HG03378 (cell line): ENCODE data around the gene IFNL2.
"Not testable (repeated sequence)": the region's sequence is repeated elsewhere in the genome, so short reads cannot be mapped to it uniquely, and the experiment has no call there.

Experiments used
- ATAC-seq: cut with Tn5 transposase; IDR thresholded peaks from one replicate; pipeline ENCODE4 v1.9.1; 2021; ENCODE audit warnings: mild to moderate bottlenecking, moderate library complexity; ENCODE audit not compliant: unreplicated experiment

IFNL2 gene

GRCh38 chr19:39296055-39296645, 28.0 kb downstream of the IFNL2 start, which contains the start of gene IFNL1:
IFNL1 (plus strand) TSS chr19:39296407; CDS start chr19:39296422, 15 bp downstream.
- no peak for ATAC-seq

- ATAC-seq = no peak
Measured at GRCh38 chr19:39296906-39297305, 28.7 kb downstream of the IFNL2 start.

GRCh38 chr19:39297931-39298634, 29.9 kb downstream of the IFNL2 start:
- ATAC-seq = no peak

DNA sequence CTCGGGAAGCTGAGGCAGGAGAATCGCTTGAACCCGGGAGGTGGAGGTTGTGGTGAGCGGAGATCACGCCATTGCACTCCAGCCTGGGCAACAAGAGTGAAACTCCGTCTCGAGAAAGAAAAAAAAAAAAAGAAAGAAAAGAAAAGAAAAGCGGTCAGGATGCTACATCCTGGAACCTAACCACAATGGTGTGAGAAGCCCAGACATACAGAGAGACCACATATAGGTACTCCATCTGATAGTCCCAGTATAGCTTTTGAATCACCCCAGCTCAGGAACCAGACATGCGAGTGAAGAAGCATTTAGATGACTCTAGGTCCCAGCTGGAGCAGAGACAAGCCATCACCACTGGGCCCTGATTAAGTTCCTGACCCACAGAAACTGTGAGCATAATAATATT, 31.2 kb downstream of the IFNL2 start:
- ATAC-seq = no peak

DNA sequence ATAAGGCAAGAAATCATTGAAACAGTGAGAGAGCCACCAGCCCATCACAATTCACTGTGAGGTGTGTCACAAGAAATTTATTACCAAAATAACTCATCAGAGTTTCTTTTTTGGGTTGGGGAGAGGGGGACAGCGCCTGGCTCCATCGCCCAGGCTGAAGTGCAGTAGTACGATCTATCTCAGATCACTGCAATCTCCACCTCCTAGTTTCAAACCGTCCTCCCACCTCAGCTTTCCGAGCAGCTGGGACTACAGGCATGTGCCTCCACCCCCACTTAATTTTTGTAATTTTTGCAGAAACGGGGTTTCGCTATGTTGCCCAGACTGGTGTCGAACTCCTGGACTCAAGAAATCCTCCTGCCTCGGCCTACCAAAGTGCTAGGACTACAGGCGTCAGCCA, 31.6 kb downstream of the IFNL2 start:
- no peak for ATAC-seq

DNA sequence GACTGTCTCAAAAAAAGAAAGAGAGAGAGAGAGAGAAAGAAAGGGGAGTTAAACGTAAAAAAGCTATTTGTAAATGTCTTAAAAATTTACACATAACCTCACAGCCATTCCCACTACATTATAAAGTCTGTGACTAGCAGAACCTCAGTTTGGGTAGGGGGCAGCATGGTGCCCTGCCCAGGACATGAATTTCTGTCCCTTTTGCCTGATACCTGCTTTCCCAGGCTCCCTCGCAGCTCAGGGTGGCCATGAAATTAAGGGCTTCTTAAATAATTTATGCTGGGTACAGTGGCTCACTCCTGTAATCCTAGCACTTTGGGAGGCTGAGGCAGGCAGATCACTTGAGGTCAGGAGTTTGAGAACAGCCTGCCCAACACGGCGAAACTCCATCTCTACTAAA, 32.8 kb downstream of the IFNL2 start:
- no peak for ATAC-seq

GRCh38 chr19:39301562-39301961, 33.4 kb downstream of the IFNL2 start:
- ATAC-seq = no peak

DNA sequence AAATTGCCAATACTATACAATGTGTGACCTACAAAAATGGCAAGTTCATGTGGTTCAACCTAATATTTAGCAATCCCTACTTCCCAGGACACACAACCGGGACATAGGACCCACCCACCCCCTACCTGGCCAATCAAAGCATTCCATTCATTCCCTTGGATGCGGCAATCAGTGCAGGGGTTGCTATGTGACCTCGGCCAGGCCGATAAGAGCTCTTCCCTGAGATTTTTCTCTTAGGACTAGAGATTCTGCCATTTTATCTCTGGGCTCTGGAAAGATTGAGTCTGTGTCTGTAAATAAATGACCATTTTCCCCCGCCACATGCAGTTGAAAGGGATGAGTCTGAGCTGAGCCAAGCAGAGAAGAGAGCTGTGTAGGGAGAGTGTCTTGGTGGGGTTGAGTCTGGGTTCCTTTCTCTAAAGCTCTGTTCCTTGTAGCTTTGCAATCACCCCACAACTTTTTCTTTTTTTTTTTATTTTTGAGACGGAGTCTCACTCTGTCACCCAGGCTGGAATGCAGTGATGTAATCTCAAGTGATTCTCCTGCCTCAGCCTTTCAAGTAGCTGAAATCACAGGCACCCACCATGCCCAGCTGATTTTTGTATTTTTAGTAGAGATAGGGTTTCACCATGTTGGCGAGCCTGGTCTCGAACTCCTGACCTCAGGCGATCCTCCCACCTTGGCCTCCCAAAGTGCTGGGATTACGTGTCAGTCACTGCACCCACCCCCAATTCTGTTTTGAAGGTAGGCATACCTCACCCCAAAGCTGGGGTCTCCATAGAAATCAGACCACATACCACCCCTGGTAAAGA, 35.4 kb downstream of the IFNL2 start:
- ATAC-seq = no peak

DNA sequence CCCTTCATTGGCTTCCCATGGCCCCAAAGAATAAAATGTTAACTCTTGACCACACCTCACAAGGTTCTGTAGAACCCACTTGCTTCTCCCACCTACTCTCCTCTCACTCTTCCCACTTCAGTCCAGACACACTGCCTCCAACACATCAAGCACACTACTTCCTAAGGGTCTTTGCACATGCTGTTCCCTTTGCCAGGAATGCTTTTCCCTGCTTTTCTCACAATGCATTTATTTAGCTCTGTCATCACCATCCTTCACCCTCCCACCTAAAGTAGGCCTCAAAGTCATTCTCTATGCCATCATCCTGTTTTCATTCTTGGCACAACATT, 36.0 kb downstream of the IFNL2 start:
- ATAC-seq = no peak

DNA sequence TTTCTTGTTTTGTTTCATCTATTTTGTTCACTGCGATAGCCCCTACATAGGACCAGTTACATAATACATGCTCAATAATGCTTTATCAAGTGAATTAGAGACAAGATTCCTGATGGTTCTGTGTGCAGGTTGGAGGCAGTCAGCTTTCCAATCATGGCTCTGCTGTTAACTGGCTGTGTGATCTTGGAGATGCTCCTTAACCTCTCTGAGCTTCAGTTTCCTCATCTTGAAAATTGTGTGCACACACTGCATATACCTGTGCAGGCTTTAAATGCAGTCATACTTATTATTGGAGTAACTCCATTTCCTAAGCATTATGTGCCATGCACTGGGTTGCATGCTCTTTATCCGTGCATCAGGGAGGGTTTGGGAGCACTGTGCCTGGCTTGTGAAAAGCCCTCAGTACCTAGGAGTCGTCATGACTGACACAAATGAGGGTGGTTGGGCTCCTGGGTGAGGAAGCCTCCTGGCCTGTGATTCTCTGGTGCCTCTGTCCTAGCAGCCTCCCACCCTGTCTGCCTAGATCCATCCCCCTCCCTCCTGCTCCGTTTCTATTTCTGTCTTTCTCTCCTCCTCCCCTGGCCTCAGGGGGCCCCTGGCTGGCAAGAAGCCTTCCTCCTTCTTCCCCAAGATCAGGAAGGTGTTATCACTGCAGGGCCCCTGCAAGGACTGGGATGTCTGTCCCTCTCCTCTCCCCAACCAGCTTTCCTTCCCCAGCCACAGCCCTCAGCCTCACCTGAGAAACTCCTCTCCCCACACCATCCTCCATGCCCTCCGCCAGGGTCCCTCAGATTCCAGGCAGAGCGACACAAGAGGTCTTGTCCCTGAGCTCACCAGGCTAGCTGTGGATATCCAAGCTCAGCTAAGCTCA, 36.7 kb downstream of the IFNL2 start:
- no peak for ATAC-seq

GRCh38 chr19:39306075-39306474, 37.9 kb downstream of the IFNL2 start:
- ATAC-seq = no peak

- no peak for ATAC-seq
Measured at GRCh38 chr19:39307046-39307821, 39.0 kb downstream of the IFNL2 start.

DNA sequence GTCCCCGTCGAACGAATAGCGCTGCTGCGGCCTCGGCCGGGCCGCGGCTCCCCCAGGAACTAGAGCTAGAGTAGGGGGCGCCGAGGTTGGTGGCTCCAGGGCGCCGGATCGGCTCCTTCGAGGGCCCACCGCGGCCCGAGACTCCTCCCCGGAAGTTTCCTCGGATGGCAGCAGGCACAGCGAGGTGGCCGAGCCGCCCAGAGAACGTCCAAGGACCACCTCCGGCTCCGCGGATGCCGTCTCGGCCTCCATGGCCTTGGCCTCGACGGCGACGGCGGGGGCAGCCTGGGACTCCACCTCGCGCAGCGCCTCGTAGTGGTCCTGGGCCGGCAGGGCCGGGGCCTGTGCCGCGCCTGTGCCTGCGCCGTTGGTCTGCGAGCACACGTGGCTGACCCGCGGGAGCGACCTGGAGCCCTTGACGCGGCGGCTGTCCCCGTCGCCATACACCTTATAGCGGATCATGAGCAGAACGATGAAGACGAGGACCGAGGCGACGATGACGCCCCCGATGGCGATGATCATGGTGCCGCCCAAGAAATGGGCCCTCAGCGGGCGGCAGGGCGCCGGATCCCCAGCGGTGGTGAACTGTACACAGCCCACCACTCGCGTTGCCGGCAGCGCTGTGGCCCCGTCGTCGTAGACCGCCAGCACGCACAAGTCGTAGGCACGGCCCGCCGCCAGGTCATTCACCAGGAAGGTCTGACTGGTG, 39.8 kb downstream of the IFNL2 start:
- ATAC-seq = no peak

- no peak for ATAC-seq
Measured at GRCh38 chr19:39308531-39309304, 40.5 kb downstream of the IFNL2 start.

GRCh38 chr19:39309305-39309670, 41.1 kb downstream of the IFNL2 start:
- not testable (repeated sequence) for ATAC-seq

GRCh38 chr19:39310558-39311311, 42.5 kb downstream of the IFNL2 start:
- ATAC-seq = no peak

DNA sequence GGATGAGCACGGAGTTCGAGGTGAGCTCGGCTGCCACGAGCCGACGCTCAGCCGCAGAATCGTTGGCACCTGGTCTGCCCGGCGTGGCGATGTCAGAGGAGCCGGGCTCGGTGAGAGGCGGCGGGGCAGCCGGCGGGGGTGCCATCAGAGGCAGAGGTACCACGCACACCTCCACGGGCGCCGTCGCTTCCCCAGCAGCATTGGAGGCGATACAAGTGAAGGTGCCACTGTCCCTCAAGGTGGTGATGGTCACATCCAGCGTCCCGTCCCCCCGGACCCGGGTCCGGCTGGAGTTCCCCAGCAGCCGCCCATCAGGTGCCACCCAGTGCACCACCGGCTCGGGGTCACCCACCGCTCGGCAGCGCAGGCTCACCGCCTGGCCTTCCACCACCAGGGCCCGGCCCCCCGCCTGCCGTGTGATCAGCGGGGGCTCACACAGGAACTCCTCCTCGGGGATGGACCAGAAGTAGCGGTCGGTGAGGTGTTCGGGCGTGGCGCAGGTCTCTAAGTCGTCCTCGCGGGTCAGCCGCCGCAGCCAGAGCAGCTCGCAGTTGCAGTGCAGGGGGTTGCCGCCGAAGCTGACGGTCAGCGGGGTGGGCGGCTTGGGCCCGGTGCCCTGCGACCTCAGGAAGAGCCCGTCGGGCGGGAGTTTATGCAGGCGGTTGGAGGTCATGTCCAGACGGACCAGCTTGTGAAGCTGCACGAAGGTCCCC, 46.0 kb downstream of the IFNL2 start:
- ATAC-seq = no peak

DNA sequence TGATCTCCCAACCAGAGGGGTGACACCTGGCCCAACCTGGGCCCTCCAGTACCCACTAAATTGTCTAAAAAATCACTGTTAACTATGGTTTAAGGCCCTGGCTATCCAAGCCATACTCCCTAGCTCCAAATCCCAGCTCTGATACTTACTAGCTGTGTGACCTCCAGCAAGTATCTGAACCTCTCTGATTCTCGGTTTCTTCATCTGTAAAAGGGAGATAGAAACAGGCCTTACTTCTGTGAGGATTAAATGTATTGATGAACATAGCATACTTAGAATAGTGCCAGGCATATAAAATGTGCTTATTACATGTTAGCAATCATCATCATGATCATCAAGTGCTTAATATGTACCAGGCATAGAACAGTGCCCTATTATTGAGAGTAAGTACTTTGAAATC, 47.7 kb downstream of the IFNL2 start:
- no peak for ATAC-seq
